GM15510 (cell line): Measurements from ENCODE around the gene UPP1.

Source experiments
- POLR2A ChIP-seq: IDR thresholded peaks from 3 replicates; pipeline ENCODE4 v1.6.1; 2011; ENCODE audit warnings: borderline replicate concordance; ENCODE audit not compliant: insufficient read length; ENCODE audit errors: extremely low read depth

Gene UPP1

DNA sequence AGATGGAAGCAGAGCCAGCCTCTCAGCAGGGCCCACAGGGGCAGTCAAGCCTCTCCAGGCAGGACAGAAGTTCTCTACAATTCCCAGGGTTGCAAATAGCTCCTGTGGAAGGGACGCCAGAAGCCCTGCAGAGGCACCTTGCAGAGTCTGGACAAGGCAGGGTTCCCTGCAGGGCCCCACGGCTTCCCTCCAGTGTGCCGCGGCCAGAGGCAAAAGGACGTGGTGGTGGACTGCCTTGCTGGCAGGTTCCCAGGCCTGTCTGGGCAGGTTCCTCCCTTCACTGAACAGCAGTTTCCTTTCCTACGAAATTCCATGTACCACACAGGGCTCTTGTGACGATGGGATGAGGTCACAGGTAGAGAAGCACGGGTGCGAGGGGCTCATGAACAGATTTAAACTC lies 25.1 kb downstream of the UPP1 start:
- TF ChIP-seq POLR2A = no peak

DNA sequence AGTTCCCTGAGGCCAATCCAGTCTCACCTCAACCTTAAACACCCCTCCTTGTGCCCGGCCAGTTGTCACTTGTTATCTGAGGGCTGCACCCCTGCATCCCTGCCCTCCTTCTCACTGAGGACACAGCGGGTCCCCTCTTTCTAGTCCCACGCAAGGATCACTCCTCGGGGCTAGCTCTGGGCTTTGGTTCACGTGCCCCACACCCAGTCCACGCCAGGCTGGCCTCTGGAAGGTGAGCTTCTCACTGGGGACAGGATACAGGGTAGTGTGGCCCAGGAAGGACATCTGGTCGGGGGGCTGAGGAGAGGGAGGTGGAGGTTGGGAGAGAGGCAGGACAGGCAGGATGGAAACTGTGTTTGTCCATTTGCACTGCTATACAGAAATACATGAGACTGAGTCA lies 25.5 kb downstream of the UPP1 start:
- no peak for TF ChIP-seq POLR2A

DNA sequence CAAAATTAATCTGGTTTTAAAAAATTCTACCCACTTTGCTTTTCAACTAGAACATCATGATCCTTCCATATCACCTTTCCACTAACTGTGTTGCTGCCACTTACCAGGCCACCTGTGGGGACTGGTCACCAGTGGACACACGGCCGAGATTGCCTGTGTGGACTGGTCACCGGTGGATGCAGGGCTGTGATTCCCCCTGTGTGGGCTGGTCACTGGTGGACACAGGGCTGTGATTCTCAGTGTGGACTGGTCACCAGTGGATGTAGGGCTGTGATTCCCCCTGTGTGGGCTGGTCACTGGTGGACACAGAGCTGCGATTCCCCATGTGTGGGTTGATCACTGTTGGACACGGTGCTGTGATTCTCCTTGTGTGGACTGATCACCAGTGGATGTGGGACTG lies 27.0 kb downstream of the UPP1 start:
- TF ChIP-seq POLR2A = no peak

DNA sequence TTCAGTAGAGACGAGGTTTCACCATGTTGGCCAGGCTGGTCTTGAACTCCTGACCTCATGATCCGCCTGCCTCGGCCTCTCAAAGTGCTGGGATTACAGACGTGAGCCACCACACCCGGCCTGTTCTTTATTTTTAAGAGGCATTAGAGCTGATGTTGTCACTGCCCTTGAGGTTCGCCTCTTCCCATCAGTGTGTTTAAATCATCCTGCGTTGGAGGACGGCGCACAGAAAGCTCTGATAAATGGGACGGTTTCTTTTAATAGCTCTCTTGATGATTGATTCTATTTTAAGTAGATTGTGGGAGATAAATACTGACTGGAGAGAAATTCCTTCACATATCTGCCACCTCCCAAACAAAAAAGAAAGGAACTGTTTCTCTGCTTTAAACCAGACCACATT lies 29.0 kb downstream of the UPP1 start:
- no peak for TF ChIP-seq POLR2A

DNA sequence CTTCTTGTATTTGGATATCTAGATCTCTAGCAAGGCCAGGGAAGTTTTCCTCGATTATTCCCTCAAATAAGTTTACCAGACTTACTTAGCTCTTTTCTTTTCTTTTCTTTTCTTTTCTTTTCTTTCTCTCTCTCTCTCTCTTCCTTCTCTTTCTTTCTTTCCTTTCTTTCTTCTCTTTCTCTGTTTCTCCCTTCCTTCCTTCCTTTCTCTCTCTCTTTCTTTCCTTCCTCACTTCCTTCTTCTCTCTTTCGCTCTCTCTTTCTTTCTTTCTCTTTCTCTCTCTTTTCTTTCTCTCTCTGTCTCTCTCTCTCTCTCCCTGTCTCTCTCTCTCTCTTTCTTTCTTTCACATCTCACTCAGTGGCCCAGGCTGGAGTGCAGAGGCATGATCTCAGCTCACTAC lies 37.0 kb downstream of the UPP1 start:
- TF ChIP-seq POLR2A = no peak

DNA sequence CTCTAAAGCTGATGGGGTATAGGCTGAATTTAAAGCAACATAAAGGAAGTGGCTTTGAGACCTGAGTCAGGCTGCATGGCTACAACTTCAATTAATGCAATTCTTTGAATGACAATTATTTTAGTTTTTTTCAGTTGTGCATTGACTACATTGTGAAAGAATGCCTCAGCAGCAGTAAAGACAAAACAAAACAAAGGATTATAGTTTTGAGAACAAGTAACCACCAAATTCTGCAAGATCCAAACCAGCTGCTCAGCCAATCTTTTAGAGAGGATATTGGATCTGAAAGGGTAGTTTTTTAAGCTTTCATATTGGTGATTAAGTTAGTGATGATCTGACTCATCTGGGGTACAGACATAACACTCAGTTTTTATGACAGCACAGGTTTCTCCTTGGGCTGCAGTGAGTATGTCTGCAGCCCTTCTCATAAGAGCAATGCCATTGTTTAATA lies 41.6 kb downstream of the UPP1 start:
- TF ChIP-seq POLR2A = no peak

DNA sequence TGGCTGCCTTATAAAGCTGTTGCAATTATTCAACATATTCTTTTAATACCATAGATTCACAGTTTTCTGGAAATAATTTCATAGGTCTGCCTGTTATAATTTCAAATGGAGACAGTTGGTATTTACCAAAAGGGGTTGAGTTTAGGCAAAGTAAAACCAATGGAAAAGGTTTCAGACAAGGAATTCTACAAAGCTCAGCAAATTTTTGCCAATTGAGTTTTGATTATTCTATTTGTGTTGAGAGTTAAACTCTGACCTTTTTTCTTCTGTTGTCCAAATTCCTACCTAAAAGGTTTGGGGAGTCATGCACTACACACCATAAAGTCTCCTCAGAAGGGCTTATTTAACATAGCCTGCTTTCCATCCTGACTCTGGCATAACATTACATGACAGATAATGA lies 43.7 kb downstream of the UPP1 start:
- TF ChIP-seq POLR2A = no peak

DNA sequence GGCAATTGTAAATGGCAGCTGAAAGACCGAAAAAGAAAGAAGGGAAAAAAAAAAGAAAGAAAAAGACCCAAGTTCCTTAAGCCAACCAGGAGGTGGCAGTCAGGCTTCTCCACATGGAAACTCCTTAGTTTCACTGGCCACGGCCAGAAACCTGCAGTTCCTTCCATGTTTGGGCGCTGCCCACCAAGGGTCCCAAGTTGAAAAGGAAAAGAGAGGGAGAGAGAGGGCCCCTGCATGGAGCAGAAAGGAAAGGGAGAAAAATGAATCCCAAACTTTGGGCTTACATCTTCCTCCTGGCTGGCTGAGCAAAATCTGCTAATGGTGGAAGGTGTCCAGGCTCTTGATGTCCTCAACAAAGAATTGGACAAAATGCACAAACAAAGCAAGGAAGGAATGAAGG lies 50.4 kb downstream of the UPP1 start:
- TF ChIP-seq POLR2A = no peak

DNA sequence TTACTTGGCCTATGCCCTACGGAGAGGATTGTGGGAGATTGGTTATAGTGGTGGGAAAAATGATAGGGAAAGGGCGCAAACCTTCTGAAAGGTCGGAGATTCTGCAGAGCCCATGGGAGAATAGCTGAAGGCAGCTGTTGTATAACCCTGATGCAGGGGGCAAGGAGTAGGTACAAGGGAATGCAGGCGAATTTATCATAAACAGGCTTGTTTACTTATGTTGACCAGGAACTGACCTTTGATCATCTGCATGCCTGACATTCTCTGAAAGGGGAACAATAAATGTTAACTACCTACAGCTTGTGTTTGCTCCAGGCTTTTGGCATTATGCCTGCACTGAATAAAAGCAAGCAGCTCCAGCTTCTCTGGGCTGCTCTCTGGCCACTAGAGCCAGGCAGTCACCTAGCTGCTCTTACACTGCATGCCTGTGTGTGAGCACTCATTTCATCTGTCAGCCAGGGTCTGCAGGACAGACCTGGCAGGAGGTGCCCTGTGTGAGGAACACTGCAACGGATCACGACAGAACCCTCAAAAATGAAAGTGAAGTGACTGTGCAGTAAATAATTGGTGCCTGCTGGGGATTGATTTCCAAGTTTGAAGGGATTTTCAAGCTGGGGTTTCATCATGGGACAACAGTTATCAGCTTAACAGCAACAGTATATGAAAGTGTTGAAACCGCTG lies 51.1 kb downstream of the UPP1 start:
- TF ChIP-seq POLR2A = no peak

DNA sequence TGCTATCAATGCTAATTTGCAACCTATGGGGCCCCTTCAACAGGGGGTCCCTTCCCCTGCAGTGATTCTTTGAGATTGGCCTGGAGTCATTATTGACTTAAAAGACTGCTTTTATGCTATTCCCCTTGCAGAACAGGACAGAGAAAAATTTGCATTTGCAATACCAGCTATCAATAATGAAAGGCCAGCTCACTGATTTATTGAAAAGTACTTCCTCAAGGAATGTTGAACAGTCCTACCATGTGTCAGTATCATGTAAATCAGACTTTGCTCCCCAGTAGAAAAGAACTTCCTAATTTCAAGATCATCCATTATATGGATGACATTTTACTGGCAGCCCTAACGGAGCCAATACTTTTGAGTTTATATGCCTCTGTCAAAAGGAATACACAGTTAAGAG lies 52.5 kb downstream of the UPP1 start:
- no peak for TF ChIP-seq POLR2A

DNA sequence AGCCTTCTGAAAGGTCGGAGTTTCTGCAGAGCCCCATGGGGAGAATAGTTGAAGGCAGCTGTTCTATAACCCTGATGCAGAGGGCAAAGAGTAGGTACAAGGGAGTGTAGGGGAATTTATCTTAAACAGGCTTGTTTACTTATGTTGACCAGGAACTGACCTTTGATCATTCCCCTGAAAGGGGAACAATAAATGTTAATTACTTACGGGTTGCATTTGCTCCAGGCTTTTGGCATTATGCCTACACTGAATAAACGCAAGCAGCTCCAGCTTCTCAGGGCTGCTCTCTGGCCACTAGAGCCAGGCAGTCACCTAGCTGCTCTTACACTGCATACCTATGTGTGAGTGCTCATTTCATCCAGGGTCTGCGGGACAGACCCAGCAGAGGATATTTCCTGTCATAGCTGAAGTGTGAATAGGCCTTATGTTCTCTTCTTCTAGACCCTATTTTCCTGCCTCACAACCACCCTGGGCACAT lies 55.3 kb downstream of the UPP1 start:
- TF ChIP-seq POLR2A = no peak

DNA sequence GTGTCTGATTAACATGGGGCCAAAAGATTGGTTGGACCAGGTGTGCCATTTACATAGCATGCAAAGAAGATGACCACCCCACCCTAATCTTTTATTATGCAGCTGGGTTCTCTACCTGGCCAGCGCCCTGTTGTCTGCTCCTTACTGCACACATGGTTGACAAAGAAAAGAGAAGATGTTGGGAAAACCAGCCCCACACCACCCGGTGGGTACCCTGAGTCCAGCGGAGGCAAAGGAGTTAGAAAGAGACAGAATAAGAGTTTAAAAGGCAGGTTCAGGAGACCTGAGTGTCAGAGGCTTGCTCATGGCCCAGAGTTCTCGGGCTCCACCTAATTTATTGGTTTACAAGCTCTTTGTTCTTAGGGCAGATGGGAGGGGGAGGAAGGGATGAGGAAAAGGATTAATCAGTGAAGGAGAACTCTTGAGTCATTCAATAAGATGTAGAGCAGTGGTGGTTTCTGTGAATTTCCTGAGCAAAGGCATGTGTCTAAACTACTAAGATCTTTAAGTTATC lies 58.1 kb downstream of the UPP1 start:
- no peak for TF ChIP-seq POLR2A

DNA sequence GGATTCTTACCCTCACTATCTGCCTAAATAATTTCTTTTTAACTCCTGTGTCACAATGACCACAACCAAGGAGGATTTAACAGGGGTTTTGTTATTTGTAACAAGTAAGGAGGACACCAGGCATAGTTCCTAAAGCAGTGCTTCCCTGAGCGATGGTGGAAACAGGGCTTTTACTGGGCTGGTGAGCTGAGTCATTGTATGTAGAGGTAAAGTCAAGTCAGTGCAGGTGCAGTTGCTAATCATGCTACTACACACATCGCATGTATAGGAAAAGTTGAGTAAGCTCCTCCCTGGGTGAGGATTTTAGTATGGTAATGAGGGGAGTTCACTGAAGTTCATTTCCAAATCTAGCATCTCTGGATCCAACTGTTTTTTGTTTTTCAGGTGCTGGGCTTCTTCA lies 59.2 kb downstream of the UPP1 start:
- TF ChIP-seq POLR2A = no peak

DNA sequence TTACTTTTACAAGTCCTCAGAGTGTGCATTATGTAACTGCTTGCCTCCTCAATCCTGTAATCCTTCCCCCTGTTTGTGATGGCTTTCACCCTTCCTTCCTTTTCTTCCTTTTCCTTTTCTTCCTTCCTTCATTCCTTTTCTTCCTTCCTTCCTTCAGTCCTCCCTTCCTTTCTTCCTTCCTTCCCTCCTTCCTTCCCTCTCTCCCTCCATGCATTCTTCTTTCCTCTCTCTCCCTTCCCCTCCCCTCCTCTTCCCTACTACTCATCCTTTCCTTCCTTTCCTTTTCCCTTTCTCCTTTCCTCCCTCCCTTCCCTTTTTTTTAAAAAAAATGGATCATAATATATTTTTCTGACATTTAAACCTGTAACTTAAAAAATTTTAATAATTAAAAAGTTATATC lies 60.0 kb downstream of the UPP1 start:
- no peak for TF ChIP-seq POLR2A

DNA sequence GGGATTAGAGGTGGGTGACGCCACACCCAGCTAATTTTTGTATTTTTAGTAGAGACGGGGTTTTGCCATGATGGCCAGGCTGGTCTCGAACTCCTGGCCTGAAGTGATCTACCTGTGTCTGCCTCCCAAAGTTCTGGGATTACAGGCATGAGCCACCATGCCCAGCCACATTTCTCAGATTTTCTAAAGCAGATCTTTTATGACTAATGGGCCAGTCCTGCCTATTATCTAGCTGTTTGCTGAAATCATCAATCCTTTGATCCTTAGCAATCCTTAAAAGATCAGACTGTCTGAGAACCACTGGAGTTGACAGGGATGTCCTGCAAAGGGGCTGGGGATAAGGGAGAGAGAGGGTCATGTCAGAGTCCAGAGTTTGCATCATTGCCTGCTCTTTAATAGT lies 61.0 kb downstream of the UPP1 start:
- no peak for TF ChIP-seq POLR2A

DNA sequence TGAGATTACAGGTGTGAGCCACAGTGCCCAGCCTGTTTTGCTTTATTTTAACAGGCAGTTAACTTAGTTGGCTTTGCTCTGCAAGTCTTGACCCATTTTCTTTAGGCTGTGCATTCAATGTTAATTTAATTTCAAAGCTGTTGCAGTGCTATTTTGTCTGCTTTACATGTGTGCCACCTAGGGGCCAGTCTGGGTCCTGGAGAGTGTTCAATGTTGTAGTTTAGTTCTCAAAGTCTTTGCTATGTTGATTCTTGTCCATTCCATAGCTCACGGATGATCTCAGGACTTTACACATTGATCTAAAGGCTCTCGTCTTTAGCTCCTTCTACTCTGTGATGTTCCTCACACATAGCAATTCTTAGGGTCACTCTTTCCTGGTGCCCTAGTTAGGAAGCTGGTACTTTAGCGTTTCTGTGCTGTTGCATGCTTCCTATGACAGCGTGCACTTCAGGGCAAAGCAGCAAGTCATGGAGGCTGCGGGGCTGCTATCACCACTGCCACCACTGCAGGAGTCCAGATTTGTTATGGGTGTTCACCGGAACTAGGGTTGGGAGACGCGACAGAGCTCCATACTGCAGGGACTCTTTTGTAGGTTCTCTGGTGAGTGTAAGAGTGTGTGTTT lies 65.8 kb downstream of the UPP1 start:
- TF ChIP-seq POLR2A = no peak
